HEK293T (cell line): ENCODE data around the gene DOK3.
"Not testable (repeated sequence)": the region's sequence is repeated elsewhere in the genome, so short reads cannot be mapped to it uniquely, and the experiment has no call there.

ENCODE experiments used
- CTCF ChIA-PET: fragments of 350-600 bp; formaldehyde crosslinking; extraction: SDS; loops from one replicate; lab custom pipeline; 2021; ENCODE audit warnings: antibody characterized with exemption, inconsistent platforms; lab: Yijun Ruan, JAX
- POLR2A ChIA-PET: fragments of 350-600 bp; formaldehyde crosslinking; extraction: SDS; loops from one replicate; lab custom pipeline; 2020; ENCODE audit warnings: antibody characterized with exemption, inconsistent platforms; lab: Yijun Ruan, JAX
- DNase-seq: peaks from one replicate; pipeline ENCODE4 v3.0.0; 2012; ENCODE audit warnings: mixed read lengths; ENCODE audit errors: extremely low spot score
- ARNT ChIP-seq: fragments of 450-650 bp; IDR thresholded peaks from 2 replicates; pipeline ENCODE4 v1.6.1; 2017; ENCODE audit warnings: mild to moderate bottlenecking
- BHLHE40 ChIP-seq: fragments of 450-650 bp; IDR thresholded peaks from 2 replicates; pipeline ENCODE4 v1.6.1; 2016; ENCODE audit warnings: mild to moderate bottlenecking, moderate library complexity, borderline replicate concordance
- CTBP1 ChIP-seq: fragments of 450-650 bp; IDR thresholded peaks from 2 replicates; pipeline ENCODE4 v1.6.1; 2016; ENCODE audit warnings: borderline replicate concordance
- ELF4 ChIP-seq: fragments of 450-650 bp; IDR thresholded peaks from 2 replicates; pipeline ENCODE4 v1.6.1; 2017; ENCODE audit warnings: antibody characterized with exemption
- FOXA1 ChIP-seq: fragments of 450-650 bp; IDR thresholded peaks from 2 replicates; pipeline ENCODE4 v1.6.1; 2016; ENCODE audit warnings: mild to moderate bottlenecking
- FOXK2 ChIP-seq: fragments of 450-650 bp; IDR thresholded peaks from 2 replicates; pipeline ENCODE4 v1.6.1; 2016; ENCODE audit warnings: mild to moderate bottlenecking
- FOXM1 ChIP-seq: fragments of 450-650 bp; IDR thresholded peaks from 2 replicates; pipeline ENCODE4 v1.6.1; 2017; ENCODE audit warnings: mild to moderate bottlenecking, borderline replicate concordance
- HDGF ChIP-seq: fragments of 450-650 bp; IDR thresholded peaks from 2 replicates; pipeline ENCODE4 v1.6.1; 2017; ENCODE audit warnings: antibody characterized with exemption, borderline replicate concordance
- L3MBTL2 ChIP-seq: fragments of 450-650 bp; conservative IDR thresholded peaks from 2 replicates; pipeline ENCODE4 v1.6.1; 2016; ENCODE audit warnings: mild to moderate bottlenecking
- LEF1 ChIP-seq: fragments of 450-650 bp; IDR thresholded peaks from 2 replicates; pipeline ENCODE4 v1.6.1; 2017; ENCODE audit warnings: mild to moderate bottlenecking, borderline replicate concordance
- NFRKB ChIP-seq: fragments of 450-650 bp; IDR thresholded peaks from 2 replicates; pipeline ENCODE4 v1.6.1; 2016; ENCODE audit warnings: mild to moderate bottlenecking, moderate library complexity
- PKNOX1 ChIP-seq: fragments of 450-650 bp; IDR thresholded peaks from 2 replicates; pipeline ENCODE4 v1.6.1; 2016
- SP1 ChIP-seq: fragments of 450-650 bp; IDR thresholded peaks from 2 replicates; pipeline ENCODE4 v1.6.1; 2017
- SUZ12 ChIP-seq: fragments of 450-650 bp; IDR thresholded peaks from 2 replicates; pipeline ENCODE4 v1.6.1; 2016; ENCODE audit warnings: mild to moderate bottlenecking
- TARDBP ChIP-seq: fragments of 450-650 bp; IDR thresholded peaks from 2 replicates; pipeline ENCODE4 v1.6.1; 2016
- ZNF384 ChIP-seq: fragments of 450-650 bp; IDR thresholded peaks from 2 replicates; pipeline ENCODE4 v1.6.1; 2016

DOK3 gene

GRCh38 chr5:177537389-177538361 is 28.0 kb upstream of the DOK3 start:
- no peak for TF ChIP-seq ARNT
- TF ChIP-seq HDGF = no peak
- TF ChIP-seq FOXM1 = no peak
- TF ChIP-seq SUZ12 = no peak
- TF ChIP-seq SP1 = no peak
- TF ChIP-seq BHLHE40 = no peak
- TF ChIP-seq NFRKB = no peak
- TF ChIP-seq FOXK2 = no peak
- no peak for TF ChIP-seq TARDBP
- no peak for TF ChIP-seq PKNOX1
- TF ChIP-seq ELF4 = no peak
- no peak for TF ChIP-seq ZNF384
- no peak for DNase-seq
- ChIA-PET POLR2A (interaction anchor here (0.9 kb wide), 1 partner anchor 40 kb away, joined by 3 read pairs; the partner anchor contains the start of gene PDLIM7), CTCF (interaction anchor here (0.8 kb wide), 1 partner anchor 14 kb away, joined by 3 read pairs; no protein-coding TSS in a partner anchor)

GRCh38 chr5:177536386-177536785 is 26.8 kb upstream of the DOK3 start:
- TF ChIP-seq LEF1 = no peak
- no peak for TF ChIP-seq ARNT
- TF ChIP-seq L3MBTL2 = no peak
- no peak for TF ChIP-seq ZNF384
- TF ChIP-seq NFRKB = no peak
- no peak for TF ChIP-seq BHLHE40
- no peak for TF ChIP-seq HDGF
- no peak for TF ChIP-seq FOXK2
- TF ChIP-seq CTBP1 = no peak
- no peak for TF ChIP-seq ELF4
- TF ChIP-seq TARDBP = no peak
- no peak for TF ChIP-seq FOXM1
- no peak for TF ChIP-seq SP1
- no peak for TF ChIP-seq FOXA1
- no peak for TF ChIP-seq SUZ12
- no peak for TF ChIP-seq PKNOX1
- DNase-seq = no peak
- CTCF ChIA-PET = no interaction called here
- POLR2A ChIA-PET = no interaction called here

GRCh38 chr5:177535125-177535524 is 25.5 kb upstream of the DOK3 start:
- DNase-seq = no peak
- POLR2A ChIA-PET = no interaction called here
- CTCF ChIA-PET = interaction anchor here (0.6 kb wide), 1 partner anchor 115 kb away, joined by 4 read pairs; no protein-coding TSS in a partner anchor
- no peak for TF ChIP-seq L3MBTL2

- ChIA-PET CTCF (interaction anchor here (0.6 to 0.7 kb wide), 2 partner anchors 11 to 114 kb away, joined by 3 to 4 read pairs; no protein-coding TSS in a partner anchor), POLR2A (interaction anchor here (0.6 kb wide), 1 partner anchor 460 kb away, joined by 3 read pairs; no protein-coding TSS in a partner anchor)
- not testable (repeated sequence) for DNase-seq
Measured at GRCh38 chr5:177534433-177534832, 24.8 kb upstream of the DOK3 start.

GRCh38 chr5:177531209-177531940 is 21.7 kb upstream of the DOK3 start:
- TF ChIP-seq FOXK2 (no peak), BHLHE40 (no peak), ZNF384 (no peak), ELF4 (no peak), FOXM1 (no peak), CTBP1 (no peak), LEF1 (no peak), FOXA1 (no peak), NFRKB (no peak)
- no peak for DNase-seq
- ChIA-PET CTCF (no interaction called here), POLR2A (interaction anchor here (1.4 to 1.9 kb wide), 2 partner anchors 15 to 68 kb away, joined by 4 to 6 read pairs; partner anchors contain the start of gene B4GALT7)

- ChIA-PET CTCF (no interaction called here), POLR2A (interaction anchor here (1.4 to 1.9 kb wide), 2 partner anchors 15 to 69 kb away, joined by 4 to 6 read pairs; partner anchors contain the start of gene B4GALT7)
- no peak for DNase-seq
- TF ChIP-seq PKNOX1 = no peak
- no peak for TF ChIP-seq TARDBP
- TF ChIP-seq ZNF384 = no peak
- TF ChIP-seq NFRKB = no peak
- TF ChIP-seq L3MBTL2 = no peak
- TF ChIP-seq ELF4 = no peak
- TF ChIP-seq HDGF = no peak
- TF ChIP-seq BHLHE40 = no peak
- TF ChIP-seq CTBP1 = no peak
- no peak for TF ChIP-seq FOXA1
- no peak for TF ChIP-seq SUZ12
- no peak for TF ChIP-seq SP1
- TF ChIP-seq ARNT = no peak
- no peak for TF ChIP-seq LEF1
- no peak for TF ChIP-seq FOXM1
- TF ChIP-seq FOXK2 = no peak
Measured at GRCh38 chr5:177530638-177531037, 21.0 kb upstream of the DOK3 start.
